HG02840 (cell line): ENCODE results near the gene POFUT1.
"Not testable (repeated sequence)": the region's sequence is repeated elsewhere in the genome, so short reads cannot be mapped to it uniquely, and the experiment has no call there.

Experiments
- ATAC-seq: cut with Tn5 transposase; IDR thresholded peaks from one replicate; pipeline ENCODE4 v1.9.1; 2021; ENCODE audit warnings: mild to moderate bottlenecking, moderate library complexity, moderate number of reproducible peaks; ENCODE audit not compliant: unreplicated experiment, low FRiP score

POFUT1 gene

GRCh38 chr20:32263398-32263954 is 55.8 kb downstream of the POFUT1 start:
- no peak for ATAC-seq

GRCh38 chr20:32271620-32272019 is 63.9 kb downstream of the POFUT1 start:
- ATAC-seq = no peak

- ATAC-seq = no peak
Observed at GRCh38 chr20:32274359-32274758, 66.7 kb downstream of the POFUT1 start.

- not testable (repeated sequence) for ATAC-seq
Observed at GRCh38 chr20:32275163-32275562, 67.5 kb downstream of the POFUT1 start.

- peak; percentile 73 for ATAC-seq
Observed at GRCh38 chr20:32277361-32278198, 69.9 kb downstream of the POFUT1 start, which contains the start of gene KIF3B. KIF3B (plus strand) TSS chr20:32277651; CDS start chr20:32309778, 32,127 bp downstream.

- ATAC-seq = no peak
Observed at GRCh38 chr20:32278199-32278643, 70.5 kb downstream of the POFUT1 start.

- ATAC-seq = no peak
Observed at GRCh38 chr20:32281711-32282110, 74.0 kb downstream of the POFUT1 start.

GRCh38 chr20:32282461-32282860 is 74.8 kb downstream of the POFUT1 start:
- ATAC-seq = no peak

GRCh38 chr20:32285082-32285620 is 77.5 kb downstream of the POFUT1 start:
- ATAC-seq = peak; percentile 23

GRCh38 chr20:32285621-32286371 is 78.1 kb downstream of the POFUT1 start:
- peak; percentile 65 for ATAC-seq

GRCh38 chr20:32287231-32287638 is 79.6 kb downstream of the POFUT1 start:
- ATAC-seq = no peak
